ENCODE results near the gene TFRC.

The TFRC gene

DNA sequence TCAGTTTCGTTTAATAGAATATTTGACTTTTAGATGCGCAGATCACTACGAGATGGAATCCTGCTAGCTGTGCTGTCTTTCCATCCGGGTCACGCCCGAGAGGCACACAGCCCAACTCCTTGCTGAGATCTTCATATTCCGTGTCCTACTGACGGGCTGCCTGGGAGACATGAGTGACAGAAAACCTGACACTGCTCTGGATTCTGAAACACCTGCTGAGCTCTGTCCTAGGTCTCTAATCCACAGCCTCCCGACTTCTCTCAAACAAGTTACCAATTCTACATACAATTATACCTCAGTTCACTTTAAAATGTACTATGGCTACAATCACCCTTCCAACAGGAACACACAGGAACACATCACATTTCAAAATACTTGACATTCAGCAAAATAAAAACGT is 27.2 kb downstream of the TFRC start:
- TF ChIP-seq, protein P1, sequence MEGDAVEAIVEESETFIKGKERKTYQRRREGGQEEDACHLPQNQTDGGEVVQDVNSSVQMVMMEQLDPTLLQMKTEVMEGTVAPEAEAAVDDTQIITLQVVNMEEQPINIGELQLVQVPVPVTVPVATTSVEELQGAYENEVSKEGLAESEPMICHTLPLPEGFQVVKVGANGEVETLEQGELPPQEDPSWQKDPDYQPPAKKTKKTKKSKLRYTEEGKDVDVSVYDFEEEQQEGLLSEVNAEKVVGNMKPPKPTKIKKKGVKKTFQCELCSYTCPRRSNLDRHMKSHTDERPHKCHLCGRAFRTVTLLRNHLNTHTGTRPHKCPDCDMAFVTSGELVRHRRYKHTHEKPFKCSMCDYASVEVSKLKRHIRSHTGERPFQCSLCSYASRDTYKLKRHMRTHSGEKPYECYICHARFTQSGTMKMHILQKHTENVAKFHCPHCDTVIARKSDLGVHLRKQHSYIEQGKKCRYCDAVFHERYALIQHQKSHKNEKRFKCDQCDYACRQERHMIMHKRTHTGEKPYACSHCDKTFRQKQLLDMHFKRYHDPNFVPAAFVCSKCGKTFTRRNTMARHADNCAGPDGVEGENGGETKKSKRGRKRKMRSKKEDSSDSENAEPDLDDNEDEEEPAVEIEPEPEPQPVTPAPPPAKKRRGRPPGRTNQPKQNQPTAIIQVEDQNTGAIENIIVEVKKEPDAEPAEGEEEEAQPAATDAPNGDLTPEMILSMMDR (IDR thresholded peaks at IDR 0.05; ENCODE audit: low read depth, low read length) = no peak
- in situ Hi-C loops (cut with HindIII; ENCODE audit: low sequenced_read_pairs) = no loop called here
- no peak overlapping the region for H3K4me3 ChIP-seq (ENCODE audit: low read depth, low read length)
- DNase-seq (ENCODE audit: low read depth, low spot score) = no peak

DNA sequence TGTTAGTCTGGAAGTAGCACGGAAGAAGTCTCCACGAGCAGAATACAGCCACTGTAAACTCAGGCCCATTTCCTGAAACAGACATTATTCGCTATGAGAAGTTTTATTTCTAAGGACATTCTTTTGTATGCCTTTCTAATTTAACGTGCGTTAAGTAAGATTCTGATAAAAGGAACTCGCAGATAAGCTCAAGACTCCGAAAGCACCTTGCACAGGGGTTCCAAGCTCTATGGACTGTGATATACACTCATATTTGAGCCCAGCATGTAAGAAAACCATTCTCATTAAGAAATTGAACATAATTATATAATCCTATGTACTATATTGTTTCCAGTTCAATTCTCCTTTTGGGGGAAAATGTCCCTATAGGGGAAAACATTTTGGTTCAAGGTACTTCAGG is 28.4 kb downstream of the TFRC start:
- DNase-seq (ENCODE audit: low read depth, low spot score) = no peak
- in situ Hi-C loops (cut with HindIII; ENCODE audit: low sequenced_read_pairs) = no loop called here
- H3K4me3 ChIP-seq (ENCODE audit: low read depth, low read length) = no peak overlapping the region
- TF ChIP-seq, protein P1 (IDR thresholded peaks at IDR 0.05; ENCODE audit: low read depth, low read length) = no peak

DNA sequence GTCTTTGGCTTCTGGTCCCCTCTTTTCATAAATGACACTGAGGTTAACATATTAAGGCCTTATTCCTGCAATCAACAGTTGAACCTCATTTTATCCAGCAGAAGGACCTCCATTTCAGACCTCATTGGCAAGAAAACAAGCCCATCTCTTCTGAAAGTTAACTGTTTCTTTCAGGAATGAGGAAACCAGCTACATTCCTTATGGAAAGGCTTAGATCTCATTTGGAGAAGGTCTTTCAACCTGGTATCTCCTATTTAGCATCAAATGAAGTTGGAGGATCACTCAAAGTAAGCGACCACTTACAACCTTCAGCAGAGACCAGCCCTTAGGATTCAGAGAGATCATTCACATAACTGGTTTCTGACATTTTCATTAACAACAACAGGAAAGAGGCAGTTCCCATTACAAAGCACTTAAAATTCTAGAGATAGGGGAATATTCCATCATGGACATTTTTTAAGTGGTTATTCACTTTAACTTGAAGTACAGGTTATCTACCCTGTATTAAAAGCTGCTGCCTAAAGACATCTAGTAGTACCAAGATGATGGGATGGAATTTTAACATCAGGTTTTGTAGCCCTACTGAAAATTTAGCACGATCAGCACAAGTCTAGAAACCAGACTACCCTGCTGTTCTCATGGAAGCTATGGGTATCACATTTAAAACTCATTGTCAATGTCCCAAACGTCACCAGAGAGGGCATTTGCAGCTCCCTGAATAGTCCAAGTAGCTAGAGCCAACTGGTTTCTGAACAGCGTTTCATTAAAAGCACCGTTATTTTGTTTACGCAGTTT is 30.4 kb downstream of the TFRC start:
- in situ Hi-C loops (cut with HindIII; ENCODE audit: low sequenced_read_pairs) = no loop called here
- no peak for DNase-seq (ENCODE audit: low read depth, low spot score)

DNA sequence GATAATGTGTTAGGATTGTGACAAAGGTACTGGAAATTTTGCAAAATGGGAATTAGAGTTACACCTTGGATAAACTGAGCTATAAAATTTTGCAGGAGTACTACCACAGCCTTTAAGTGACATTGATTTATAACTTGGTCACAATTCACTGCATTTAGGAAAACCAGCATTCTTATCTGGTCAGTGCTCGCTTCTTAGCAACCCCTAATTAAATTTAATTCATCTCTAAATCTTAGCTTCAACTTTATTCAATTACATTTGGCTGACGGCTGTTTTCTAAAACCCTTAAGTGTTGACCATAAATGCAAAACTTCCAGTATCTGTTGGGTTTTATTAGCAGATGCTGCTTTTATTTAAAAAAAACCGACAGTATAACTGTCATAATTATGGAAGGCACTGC is 31.3 kb downstream of the TFRC start:
- no peak overlapping the region for H3K4me3 ChIP-seq (ENCODE audit: low read depth, low read length)
- DNase-seq (ENCODE audit: low read depth, low spot score) = no peak
- TF ChIP-seq, protein P1 (IDR thresholded peaks at IDR 0.05; ENCODE audit: low read depth, low read length) = no peak
- in situ Hi-C loops (cut with HindIII; ENCODE audit: low sequenced_read_pairs) = no loop called here

More for the DNA sequence above, 30.4 kb downstream of the TFRC start:
- no peak overlapping the region for H3K4me3 ChIP-seq (ENCODE audit: low read depth, low read length)
- TF ChIP-seq, protein P1 (IDR thresholded peaks at IDR 0.05; ENCODE audit: low read depth, low read length) = no peak

DNA sequence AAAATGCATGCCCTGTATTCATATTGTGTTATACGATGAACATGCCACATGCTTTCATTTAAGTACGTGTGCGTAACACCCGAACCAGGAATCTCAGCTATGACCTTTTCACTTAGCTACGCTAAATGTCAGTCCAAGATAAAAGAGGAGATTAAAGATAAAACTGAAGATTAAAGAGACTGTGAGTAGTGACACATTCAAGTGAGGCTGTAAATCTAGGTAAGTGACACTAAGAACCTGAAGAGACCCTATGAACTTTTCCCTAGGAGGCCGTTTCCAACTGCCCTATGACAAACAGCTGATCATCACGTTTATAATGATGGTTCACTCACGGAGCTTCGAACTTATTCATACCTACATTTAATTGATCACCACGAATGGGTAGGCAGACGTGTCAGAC is 32.2 kb downstream of the TFRC start:
- in situ Hi-C loops (cut with HindIII; ENCODE audit: low sequenced_read_pairs) = no loop called here
- TF ChIP-seq, protein P1 (IDR thresholded peaks at IDR 0.05; ENCODE audit: low read depth, low read length) = no peak
- DNase-seq (ENCODE audit: low read depth, low spot score) = no peak
- H3K4me3 ChIP-seq (ENCODE audit: low read depth, low read length) = no peak overlapping the region

DNA sequence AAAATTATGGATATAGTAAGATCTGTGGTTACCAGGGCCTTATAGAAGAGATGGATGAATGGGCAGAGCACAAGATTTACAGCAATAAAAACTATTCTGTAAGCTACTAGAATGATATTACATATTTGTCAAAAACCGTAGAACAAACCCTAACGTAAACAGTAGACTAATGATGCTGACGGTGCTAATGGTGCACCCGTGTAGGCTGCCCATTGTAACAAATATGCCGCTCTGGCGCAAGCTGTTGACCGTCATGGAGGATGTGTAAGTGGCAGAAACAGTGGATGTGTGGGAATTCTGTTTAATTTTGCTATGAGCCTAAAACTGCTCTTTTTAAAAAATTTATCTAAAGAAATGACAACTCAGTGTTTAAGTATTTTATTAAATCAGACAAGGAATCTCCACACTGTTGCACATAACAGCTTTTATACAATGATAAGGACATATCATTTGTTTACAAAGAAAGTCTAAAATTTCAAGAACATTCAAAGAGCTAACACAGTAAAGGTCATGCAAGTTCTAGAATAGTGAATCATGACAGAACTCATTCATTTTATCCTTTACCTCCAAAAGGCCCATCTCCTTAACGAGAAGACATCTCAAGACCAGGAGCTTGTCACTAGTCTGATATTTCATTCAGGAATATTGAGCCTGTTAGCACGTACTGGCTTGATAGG is 32.8 kb downstream of the TFRC start:
- in situ Hi-C loops (cut with HindIII; ENCODE audit: low sequenced_read_pairs) = no loop called here
- no peak for DNase-seq (ENCODE audit: low read depth, low spot score)
- TF ChIP-seq, protein P1 (IDR thresholded peaks at IDR 0.05; ENCODE audit: low read depth, low read length) = no peak
- no peak overlapping the region for H3K4me3 ChIP-seq (ENCODE audit: low read depth, low read length)

Measured in astrocyte of the spinal cord (primary cell).